ENCODE results near the gene DSCAM. TPM values are rescaled to one million over a fixed set of nuclear protein-coding genes. Genes with fewer than 3 reads are reported as not detected.

Gene DSCAM
- total and polyA plus RNA-seq, 3 donors from 2014 or later: 0.70 to 2.3 (median 2.0) TPM

GRCh38 chr21:40717028-40717427 is 129.9 kb downstream of the DSCAM start:
- Histone ChIP-seq H3K4me1 (no peaks in the 10 kb centered on the region), H3K27me3 (no peaks in the 10 kb centered on the region), H3K27ac (no peak overlapping the region), H3K9me3 (no peaks in the 10 kb centered on the region), H3K36me3 (ENCODE audit: low read depth, missing control alignments) (no peaks in the 10 kb centered on the region), H3K4me3 (no peak overlapping the region)
- no peak for DNase-seq
- WGBS, 2 donors: 66 to 71% methylated on average over 3 of the region's 3 CpGs
- intact Hi-C loops (cut with DNase I; ENCODE audit: low total_unique reads): no loop called here
- no peak for TF ChIP-seq POLR2A (IDR thresholded peaks at IDR 0.05)

- 82 to 89% methylated on average over 4 of the region's 4 CpGs for WGBS, 2 donors
- Histone ChIP-seq H3K4me3 (no peak overlapping the region), H3K4me1 (no peaks in the 10 kb centered on the region), H3K36me3 (ENCODE audit: low read depth, missing control alignments) (no peaks in the 10 kb centered on the region), H3K27me3 (no peaks in the 10 kb centered on the region), H3K27ac (no peak overlapping the region), H3K9me3 (no peaks in the 10 kb centered on the region)
- intact Hi-C loops (cut with DNase I; ENCODE audit: low total_unique reads): no loop called here
- TF ChIP-seq POLR2A (IDR thresholded peaks at IDR 0.05): no peak
- TF ChIP-seq CTCF (IDR thresholded peaks at IDR 0.05): no peak
- no peak for DNase-seq
Measured at GRCh38 chr21:40714536-40714935, 132.4 kb downstream of the DSCAM start.

GRCh38 chr21:40707656-40708244 is 139.2 kb downstream of the DSCAM start:
- Histone ChIP-seq H3K4me3 (no peak overlapping the region), H3K36me3 (ENCODE audit: low read depth, missing control alignments) (no peaks in the 10 kb centered on the region), H3K27me3 (no peaks in the 10 kb centered on the region), H3K4me1 (no peaks in the 10 kb centered on the region), H3K9me3 (no peaks in the 10 kb centered on the region), H3K27ac (no peak overlapping the region)
- intact Hi-C loops (cut with DNase I; ENCODE audit: low total_unique reads): no loop called here
- TF ChIP-seq POLR2A (IDR thresholded peaks at IDR 0.05): no peak
- TF ChIP-seq CTCF (IDR thresholded peaks at IDR 0.05): no peak
- no peak for DNase-seq

GRCh38 chr21:40706806-40707655 is 139.9 kb downstream of the DSCAM start:
- WGBS, 2 donors: 81 to 86% methylated on average over 4 of the region's 4 CpGs
- no peak for DNase-seq
- TF ChIP-seq POLR2A (IDR thresholded peaks at IDR 0.05) (no peak), CTCF (IDR thresholded peaks at IDR 0.05) (no peak)
- intact Hi-C loops (cut with DNase I; ENCODE audit: low total_unique reads): no loop called here
- Histone ChIP-seq H3K36me3 (ENCODE audit: low read depth, missing control alignments) (no peaks in the 10 kb centered on the region), H3K27me3 (no peaks in the 10 kb centered on the region), H3K9me3 (no peaks in the 10 kb centered on the region), H3K4me3 (no peak overlapping the region), H3K4me1 (no peaks in the 10 kb centered on the region), H3K27ac (no peak overlapping the region)

GRCh38 chr21:40706176-40706575 is 140.8 kb downstream of the DSCAM start:
- intact Hi-C loops (cut with DNase I; ENCODE audit: low total_unique reads): no loop called here
- DNase-seq: no peak
- no peaks in the 10 kb centered on the region for H3K36me3 ChIP-seq (ENCODE audit: low read depth, missing control alignments)
- H3K4me1 ChIP-seq: no peaks in the 10 kb centered on the region
- TF ChIP-seq CTCF (IDR thresholded peaks at IDR 0.05): no peak
- no peak for TF ChIP-seq POLR2A (IDR thresholded peaks at IDR 0.05)
- H3K4me3 ChIP-seq: no peak overlapping the region
- no peaks in the 10 kb centered on the region for H3K27me3 ChIP-seq
- WGBS, 2 donors: 47 to 89% methylated on average over 1 of the region's 1 CpG
- no peaks in the 10 kb centered on the region for H3K9me3 ChIP-seq
- H3K27ac ChIP-seq: no peak overlapping the region
